Ovary (tissue), 9 donors: ENCODE data around the gene TOP2B. TPM values are rescaled to one million over a fixed set of nuclear protein-coding genes. Genes with fewer than 3 reads are reported as not detected.

Experiments used
- DNase-seq, 5 donors: peaks; one replicate each; pipeline ENCODE4 v3.0.0-alpha.2; 2019 to 2020
- H3K27ac ChIP-seq, 2 donors: fragments of 200-600 bp; one replicate each; pipeline versions ENCODE4 v1.5.1 to v1.8.0; 2019 to 2022
- H3K27me3 ChIP-seq: fragments of 200-600 bp; one replicate; pipeline ENCODE4 v1.8.0; 2022
- H3K36me3 ChIP-seq: fragments of 200-600 bp; sonication (generic); one replicate; pipeline ENCODE4 v1.5.1; 2019
- H3K4me1 ChIP-seq: one replicate; pipeline ENCODE4 v1.8.1; 2013; ENCODE audit warnings: mild to moderate bottlenecking, moderate library complexity; ENCODE audit not compliant: insufficient read depth
- H3K4me3 ChIP-seq: fragments of 200-600 bp; sonication (generic); one replicate; pipeline ENCODE4 v1.5.1; 2017
- H3K9me3 ChIP-seq, 2 donors: fragments of 200-600 bp in 1 of 2; sonication (generic) in 1 of 2; one replicate each; pipeline versions ENCODE4 v1.5.1 to v1.8.1; 2013 to 2019; ENCODE audit warnings: mild to moderate bottlenecking in 1 of 2, moderate library complexity in 1 of 2
- CTCF ChIP-seq, 3 donors: fragments of 450-650 bp in 2 of 3; fragments of 200-600 bp in 1 of 3; IDR thresholded peaks; one replicate each; pipeline versions ENCODE4 v1.5.1 to v1.8.0; 2016 to 2022; ENCODE audit warnings: antibody characterized with exemption in 3 of 3, mild to moderate bottlenecking in 1 of 3
- EP300 ChIP-seq: sonication (generic); formaldehyde crosslinking; IDR thresholded peaks from one replicate; pipeline ENCODE4 v1.6.1; 2017; ENCODE audit warnings: antibody characterized with exemption
- POLR2A ChIP-seq: fragments of 450-650 bp; IDR thresholded peaks from one replicate; pipeline ENCODE4 v1.6.1; 2017; ENCODE audit warnings: antibody characterized with exemption, mild to moderate bottlenecking, moderate library complexity
- WGBS, 3 donors: extraction: QIAGEN DNeasy Blood & Tissue Kit in 1 of 3; methylation state at CpG; one replicate each; pipeline versions ENCODE4 v1.1.5 to v1.1.7; 2013 to 2017; 5-methylcytosine and 5-hydroxymethylcytosine counted together
- intact Hi-C, 4 donors: fragments of 100-400 bp; cut with DNase I; formaldehyde crosslinking; loops; one replicate each; pipeline versions ENCODE4 v1.11.0 to v1.15.1; 2022 to 2023
- polyA plus RNA-seq, 2 donors: library from polyadenylated mRNA; stranded (reverse); fragments of 200-250 nt in 1 of 2; fragments of 350-450 nt in 1 of 2; fragmentation: Illumina TruSeq in 1 of 2; extraction: RNeasy Lipid Tissue Mini Kit (QIAGEN cat#74804) in 1 of 2; gene quantifications; one replicate each; pipeline ENCODE4 v1.2.3, GENCODE V29; 2013 to 2014
- total RNA-seq, 7 donors: library from RNA; depleted of rRNA in 2 of 7; stranded (reverse); fragments of >200 nt in 2 of 7; fragmentation: NEBNext Ultra II Directional in 3 of 7; extraction: Animal tissue kit (Norgen Biotek cat#: 25700) in 3 of 7; gene quantifications; one replicate each; pipeline versions ENCODE4 v1.1.0 to v1.2.4, GENCODE V29; 2016 to 2023
- donor health status: DM: no; HTN: no; CAD: no; lungs with moderate emphysema.
- donor health status: DM: no; HTN: no; CAD: no.
- donor health status: Bipolar disorder and iron deficiency.
- donor health status: DM: yes; HTN: yes; CAD: no.
- donor health status: DM: no; HTN: no; CAD: no.
- donor health status: DM: yes; HTN: yes; CAD: no.

Gene TOP2B
- total and polyA plus RNA-seq, 9 donors, result 65.3 to 134 (median 98.2) TPM

- H3K4me3 ChIP-seq, result no peak overlapping the region
- no peaks in the 10 kb centered on the region for H3K4me1 ChIP-seq
- H3K9me3 ChIP-seq, result no peaks in the 10 kb centered on the region
- H3K27ac ChIP-seq, result no peak overlapping the region
- WGBS, 3 donors, result 88 to 91% (median 89%) methylated on average over 10 of the region's 10 CpGs
- TF ChIP-seq POLR2A (no peak), EP300 (no peak), CTCF (IDR thresholded peaks at IDR 0.05) (no peak)
- intact Hi-C loops, result no loop called here
- H3K27me3 ChIP-seq, result no peaks in the 10 kb centered on the region
- no peaks in the 10 kb centered on the region for H3K36me3 ChIP-seq
- no peak for DNase-seq
These were observed 96.1 kb downstream of the TOP2B start for GRCh38 chr3:25568525-25569078.

- no peak overlapping the region for H3K27ac ChIP-seq
- WGBS, 3 donors, result 94 to 96% (median 94%) methylated on average over 14 of the region's 14 CpGs
- H3K4me1 ChIP-seq, result no peaks in the 10 kb centered on the region
- no peak overlapping the region for H3K4me3 ChIP-seq
- no peak for TF ChIP-seq POLR2A
- TF ChIP-seq CTCF (IDR thresholded peaks at IDR 0.05), result no peak
- no peak for TF ChIP-seq EP300
- no peaks in the 10 kb centered on the region for H3K36me3 ChIP-seq
- H3K9me3 ChIP-seq, result no peaks in the 10 kb centered on the region
- DNase-seq, result no peak
- intact Hi-C loops, result no loop called here
- H3K27me3 ChIP-seq, result no peaks in the 10 kb centered on the region
These were observed 96.7 kb downstream of the TOP2B start for GRCh38 chr3:25567806-25568524.

GRCh38 chr3:25567388-25567787 is 97.3 kb downstream of the TOP2B start:
- no peak for DNase-seq
- intact Hi-C loops, result no loop called here
- H3K4me3 ChIP-seq, result no peak overlapping the region
- H3K4me1 ChIP-seq, result no peaks in the 10 kb centered on the region
- H3K36me3 ChIP-seq, result no peaks in the 10 kb centered on the region
- WGBS, 3 donors, result 82 to 91% (median 84%) methylated on average over 10 of the region's 10 CpGs
- H3K27ac ChIP-seq, result no peak overlapping the region
- TF ChIP-seq EP300 (no peak), POLR2A (no peak), CTCF (IDR thresholded peaks at IDR 0.05) (no peak)
- H3K27me3 ChIP-seq, result no peaks in the 10 kb centered on the region
- no peaks in the 10 kb centered on the region for H3K9me3 ChIP-seq

- no peaks in the 10 kb centered on the region for H3K9me3 ChIP-seq
- intact Hi-C loops, result no loop called here
- WGBS, 3 donors, result 81 to 86% (median 85%) methylated on average over 5 of the region's 5 CpGs
These were observed 98.3 kb downstream of the TOP2B start for GRCh38 chr3:25566358-25566920.

More at GRCh38 chr3:25566358-25566920, 98.3 kb downstream of the TOP2B start:
- H3K27ac ChIP-seq, result no peak overlapping the region
- H3K4me1 ChIP-seq, result no peaks in the 10 kb centered on the region
- no peaks in the 10 kb centered on the region for H3K27me3 ChIP-seq
- H3K4me3 ChIP-seq, result no peak overlapping the region
- TF ChIP-seq EP300, result no peak
- TF ChIP-seq CTCF (IDR thresholded peaks at IDR 0.05), result no peak
- no peak for TF ChIP-seq POLR2A
- DNase-seq, result no peak
- no peaks in the 10 kb centered on the region for H3K36me3 ChIP-seq
